NCI-H226 (cell line): ENCODE results near the gene GAL3ST1.
"Not testable (repeated sequence)": the region's sequence is repeated elsewhere in the genome, so short reads cannot be mapped to it uniquely, and the experiment has no call there.

Experiments
- DNase-seq: peaks from one replicate; pipeline ENCODE4 v3.0.0-alpha.2; 2015

The GAL3ST1 gene, protein sequence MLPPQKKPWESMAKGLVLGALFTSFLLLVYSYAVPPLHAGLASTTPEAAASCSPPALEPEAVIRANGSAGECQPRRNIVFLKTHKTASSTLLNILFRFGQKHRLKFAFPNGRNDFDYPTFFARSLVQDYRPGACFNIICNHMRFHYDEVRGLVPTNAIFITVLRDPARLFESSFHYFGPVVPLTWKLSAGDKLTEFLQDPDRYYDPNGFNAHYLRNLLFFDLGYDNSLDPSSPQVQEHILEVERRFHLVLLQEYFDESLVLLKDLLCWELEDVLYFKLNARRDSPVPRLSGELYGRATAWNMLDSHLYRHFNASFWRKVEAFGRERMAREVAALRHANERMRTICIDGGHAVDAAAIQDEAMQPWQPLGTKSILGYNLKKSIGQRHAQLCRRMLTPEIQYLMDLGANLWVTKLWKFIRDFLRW

DNA sequence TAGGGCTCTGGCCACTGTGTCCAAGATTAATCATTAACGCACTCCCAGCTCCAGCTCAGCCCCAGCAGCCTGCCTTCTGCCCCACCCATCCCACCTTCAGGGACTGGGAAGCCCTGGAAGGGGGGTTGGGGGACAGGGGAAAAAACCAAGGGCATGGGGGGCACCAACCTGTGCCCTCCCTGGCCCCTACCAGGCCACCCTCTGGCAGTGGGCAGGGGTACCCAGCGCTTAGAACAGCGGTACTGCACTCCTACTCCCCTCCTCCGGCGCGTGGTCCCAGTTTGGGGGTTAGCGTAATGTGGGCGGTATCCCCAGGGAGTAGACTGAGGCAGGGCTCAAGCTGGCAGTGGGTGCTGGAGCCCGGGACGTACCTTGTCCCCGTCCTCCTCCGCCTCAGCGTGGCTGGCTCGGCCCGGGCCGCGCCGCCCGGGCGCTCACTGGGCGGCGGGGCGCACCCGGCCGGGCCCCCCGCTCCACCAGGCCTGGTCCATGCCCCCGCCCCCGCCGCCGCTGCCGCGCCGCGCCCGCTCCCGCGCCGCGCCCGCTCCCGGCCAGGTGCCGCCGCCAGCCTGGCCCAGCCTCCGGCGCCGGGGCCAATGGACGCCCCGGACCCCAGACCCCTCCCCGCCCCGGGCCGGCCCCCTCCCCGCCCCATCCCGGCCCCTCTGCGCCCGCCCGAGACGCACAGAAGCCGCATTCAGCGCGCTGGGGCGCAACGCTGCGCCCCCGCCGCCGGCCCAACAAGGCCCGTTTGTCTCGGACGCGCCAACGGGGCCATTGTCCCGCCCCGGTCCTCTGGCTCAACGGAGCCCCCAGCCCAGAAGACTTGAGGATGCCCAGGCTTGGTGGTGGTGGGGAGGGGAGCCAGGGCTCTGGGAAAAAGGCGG, at the start of gene GAL3ST1:
TSS of gene GAL3ST1 (minus strand) at position 571 of the 887 bp plus-strand sequence. CDS start 17,273 bp downstream, outside the sequence.
- DNase-seq, result peak; percentile 19

DNA sequence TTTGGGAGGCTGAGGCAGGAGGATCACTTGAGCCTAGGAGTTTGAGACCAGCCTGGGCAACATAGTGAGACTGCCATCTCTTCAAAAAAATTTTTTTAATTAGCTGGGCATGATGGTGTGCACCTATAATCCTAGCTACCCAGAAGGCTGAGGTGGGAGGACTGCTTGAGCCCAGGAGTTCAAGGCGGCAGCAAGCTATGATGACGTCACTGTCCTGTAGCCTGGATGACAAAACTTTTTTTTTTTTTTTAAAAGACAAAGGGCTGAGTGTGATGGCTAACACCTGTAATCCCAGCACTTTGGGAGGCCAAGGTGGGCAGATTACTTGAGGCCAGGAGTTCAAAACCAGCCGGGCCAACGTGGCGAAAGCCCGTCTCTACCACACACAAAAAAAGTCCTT, 45.4 kb upstream of the GAL3ST1 start:
- not testable (repeated sequence) for DNase-seq

DNA sequence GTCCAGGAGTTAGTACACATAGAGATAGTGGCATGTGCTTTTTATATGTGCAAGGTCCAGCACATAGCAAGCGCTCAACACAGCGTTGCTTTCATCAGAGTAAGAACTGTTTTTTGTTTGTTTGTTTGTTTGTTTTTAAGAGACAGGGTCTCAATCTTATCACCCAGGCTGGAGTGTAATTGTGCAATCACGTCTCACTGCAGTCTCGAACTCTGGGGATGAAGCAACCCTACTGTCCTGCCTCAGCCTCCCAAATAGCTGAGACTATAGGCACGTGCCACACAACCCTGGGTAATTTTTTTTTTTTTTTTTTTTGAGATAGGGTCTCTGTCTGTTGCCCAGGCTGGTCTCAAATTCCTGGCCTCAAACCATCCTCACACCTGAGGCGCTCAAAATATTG, 43.4 kb upstream of the GAL3ST1 start:
- no peak for DNase-seq

DNA sequence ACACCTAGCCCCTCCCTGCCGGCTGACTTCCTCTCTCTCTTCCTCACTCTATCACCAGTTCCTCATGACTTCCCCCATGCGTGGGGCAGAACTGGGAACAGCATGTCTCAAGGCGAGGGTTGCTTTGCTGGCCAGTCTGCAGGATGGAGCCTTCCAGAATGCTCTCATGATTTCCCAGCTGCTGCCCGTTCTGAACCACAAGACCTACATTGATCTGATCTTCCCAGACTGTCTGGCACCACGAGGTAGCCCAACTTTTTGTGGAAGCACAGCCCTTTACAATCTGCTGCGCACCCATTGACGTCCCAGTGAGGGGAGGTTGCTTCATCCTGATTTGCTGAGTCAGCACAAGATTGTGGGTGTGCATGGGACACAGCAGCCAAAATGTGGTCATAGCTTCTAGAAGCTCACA, 41.1 kb upstream of the GAL3ST1 start:
- DNase-seq, result no peak

DNA sequence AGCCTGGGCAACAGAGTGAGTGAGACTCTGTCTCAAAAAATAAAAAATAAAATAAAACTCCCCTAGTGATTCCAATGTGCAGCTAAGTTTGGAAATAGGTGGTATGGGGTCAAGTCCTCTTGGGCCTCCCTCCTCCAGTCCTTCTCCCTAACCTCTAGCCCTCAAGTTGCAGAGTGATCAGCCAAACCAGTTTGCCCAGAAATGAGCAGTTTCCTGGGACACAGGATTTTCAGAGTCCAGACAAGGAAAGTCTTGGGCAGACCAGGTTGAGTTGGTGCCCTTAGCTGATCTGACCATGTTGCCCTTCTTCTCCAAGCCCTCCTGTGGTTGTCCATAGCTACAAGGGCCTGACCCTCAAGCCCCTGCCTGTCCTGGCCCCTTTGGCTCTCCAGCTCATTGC, 40.4 kb upstream of the GAL3ST1 start:
- DNase-seq, result no peak

DNA sequence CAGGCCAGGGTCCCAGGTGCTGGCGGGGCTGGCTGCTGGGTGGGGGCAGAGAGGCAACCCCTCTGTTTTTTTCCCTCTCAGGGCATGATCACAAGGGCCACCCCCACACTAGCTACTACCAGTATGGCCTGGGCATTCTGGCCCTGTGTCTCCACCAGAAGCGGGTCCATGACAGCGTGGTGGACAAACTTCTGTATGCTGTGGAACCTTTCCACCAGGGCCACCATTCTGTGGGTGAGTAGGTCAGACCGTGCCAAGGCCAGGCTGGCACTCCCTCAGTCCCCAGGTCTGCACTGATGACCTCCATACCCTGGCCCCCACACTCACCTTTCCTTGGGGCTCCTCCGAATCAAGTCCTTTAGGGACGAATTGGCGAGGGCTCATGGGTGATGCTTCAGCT, 39.8 kb upstream of the GAL3ST1 start:
- no peak for DNase-seq

DNA sequence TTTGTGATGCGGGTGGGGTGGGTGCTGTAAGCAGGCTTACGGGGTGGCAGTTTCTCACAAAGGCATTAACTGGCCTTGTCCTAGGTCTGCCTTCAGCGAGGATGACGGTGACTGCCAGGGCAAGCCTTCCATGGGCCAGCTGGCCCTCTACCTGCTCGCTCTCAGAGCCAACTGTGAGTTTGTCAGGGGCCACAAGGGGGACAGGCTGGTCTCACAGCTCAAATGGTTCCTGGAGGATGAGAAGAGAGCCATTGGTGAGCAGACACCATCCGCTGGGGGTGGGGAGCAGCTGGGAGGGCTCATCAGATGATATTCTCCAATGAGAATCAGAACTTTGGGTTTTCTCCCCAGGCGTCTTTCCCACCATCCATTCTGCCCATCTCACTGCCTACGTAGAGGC, 38.3 kb upstream of the GAL3ST1 start:
- DNase-seq, result no peak

DNA sequence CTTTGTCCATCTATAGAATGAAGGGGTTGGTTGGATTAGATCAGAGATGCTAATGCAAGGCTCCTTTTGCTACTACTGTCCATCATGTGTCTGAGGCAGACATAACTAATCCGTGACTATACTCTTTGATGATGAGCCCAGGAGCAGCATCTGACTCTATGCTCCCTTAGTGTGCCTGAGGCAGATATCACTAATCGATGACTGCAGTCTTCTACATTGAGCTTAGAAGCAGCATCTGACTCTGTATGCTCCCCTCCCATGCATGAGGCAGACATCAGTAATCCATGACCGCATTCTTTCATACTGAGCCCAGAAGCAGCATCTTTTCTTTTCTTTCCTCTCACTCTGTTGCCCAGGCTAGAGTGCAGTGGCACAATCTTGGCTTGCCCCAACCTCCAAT, 36.7 kb upstream of the GAL3ST1 start:
- peak; percentile 5 for DNase-seq

DNA sequence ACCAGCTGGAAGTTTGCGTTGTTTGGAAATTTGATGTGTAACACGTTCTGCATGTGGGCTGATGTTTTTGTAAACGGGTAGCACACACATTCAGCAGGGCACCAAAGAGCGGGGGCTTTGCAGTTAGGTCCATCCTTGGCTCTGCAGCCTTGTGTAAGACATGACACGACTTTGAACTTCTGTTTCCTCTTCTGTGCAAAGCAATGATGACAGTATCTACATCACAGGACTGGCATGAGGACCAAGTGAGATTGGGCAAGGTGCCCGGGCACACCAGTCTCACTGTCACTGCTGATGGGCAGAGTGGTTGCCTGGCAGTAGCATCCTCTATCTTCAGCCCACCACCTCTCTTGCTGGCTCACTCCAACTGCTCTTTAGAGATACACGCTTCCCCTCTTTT, 35.8 kb upstream of the GAL3ST1 start:
- DNase-seq, result no peak

DNA sequence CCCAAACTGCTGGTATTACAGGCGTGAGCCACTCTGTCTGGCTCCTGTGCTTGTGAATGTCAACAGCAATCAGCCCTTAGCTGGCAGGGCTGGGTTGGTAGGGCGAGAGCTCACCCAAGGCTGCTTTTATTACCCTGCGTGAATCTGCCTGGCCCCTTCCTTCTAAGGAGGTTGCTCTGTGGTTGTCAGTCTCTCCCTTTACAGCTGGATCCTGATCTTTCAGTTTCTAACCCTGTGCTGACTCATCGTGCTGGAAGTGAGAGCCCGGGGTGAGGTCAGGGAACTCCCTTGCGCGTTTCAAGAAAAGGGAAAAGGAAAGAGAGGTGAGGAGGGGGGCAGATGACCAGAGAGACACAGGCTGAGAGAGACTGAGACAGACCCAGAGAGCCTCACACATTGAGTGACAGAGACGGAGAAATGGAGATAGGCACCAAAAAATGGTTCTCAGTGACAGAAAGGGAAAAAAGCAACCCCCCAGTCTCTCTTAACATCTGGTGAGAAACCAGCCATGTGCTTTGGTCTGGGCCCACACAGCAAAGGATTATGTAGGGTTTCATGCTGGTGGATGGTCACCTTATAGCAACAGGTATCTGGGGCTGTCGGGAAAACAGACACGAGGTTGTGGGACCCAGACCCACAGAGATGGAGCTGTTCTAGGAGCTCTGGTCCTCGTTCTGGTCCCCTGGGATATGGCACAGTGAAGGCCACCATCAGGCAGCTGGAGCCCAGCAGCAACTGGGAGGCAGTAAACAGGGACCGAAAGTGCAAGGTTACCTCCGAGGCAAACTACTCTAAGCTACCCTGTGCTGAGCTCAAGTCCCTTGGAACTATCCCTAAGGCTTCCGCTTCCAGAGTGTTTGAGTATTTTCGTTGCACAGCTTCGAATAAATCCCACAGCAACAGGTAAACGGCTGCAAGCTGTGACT, 35.1 kb upstream of the GAL3ST1 start:
- peak; percentile 72 for DNase-seq

DNA sequence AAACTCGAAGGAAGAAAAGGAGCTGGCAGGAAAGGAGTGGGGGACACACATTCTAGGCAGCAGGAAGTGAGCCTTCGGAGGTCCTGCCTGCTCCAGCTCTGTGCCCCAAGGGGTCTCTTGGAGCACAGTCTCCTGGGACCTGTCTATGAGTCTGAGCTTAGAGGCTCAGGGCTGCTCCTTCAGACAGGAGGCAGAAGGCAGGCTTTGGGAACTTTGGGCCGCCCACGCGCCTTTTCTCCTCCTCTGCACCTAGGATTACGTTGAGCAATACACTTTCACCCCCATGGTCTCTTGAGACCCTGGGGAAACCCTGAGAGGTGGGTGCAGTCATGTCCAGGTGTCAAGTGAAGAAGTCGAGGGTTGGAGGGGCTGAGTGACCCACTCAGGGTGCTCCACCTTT, 33.5 kb upstream of the GAL3ST1 start:
- DNase-seq, result no peak

DNA sequence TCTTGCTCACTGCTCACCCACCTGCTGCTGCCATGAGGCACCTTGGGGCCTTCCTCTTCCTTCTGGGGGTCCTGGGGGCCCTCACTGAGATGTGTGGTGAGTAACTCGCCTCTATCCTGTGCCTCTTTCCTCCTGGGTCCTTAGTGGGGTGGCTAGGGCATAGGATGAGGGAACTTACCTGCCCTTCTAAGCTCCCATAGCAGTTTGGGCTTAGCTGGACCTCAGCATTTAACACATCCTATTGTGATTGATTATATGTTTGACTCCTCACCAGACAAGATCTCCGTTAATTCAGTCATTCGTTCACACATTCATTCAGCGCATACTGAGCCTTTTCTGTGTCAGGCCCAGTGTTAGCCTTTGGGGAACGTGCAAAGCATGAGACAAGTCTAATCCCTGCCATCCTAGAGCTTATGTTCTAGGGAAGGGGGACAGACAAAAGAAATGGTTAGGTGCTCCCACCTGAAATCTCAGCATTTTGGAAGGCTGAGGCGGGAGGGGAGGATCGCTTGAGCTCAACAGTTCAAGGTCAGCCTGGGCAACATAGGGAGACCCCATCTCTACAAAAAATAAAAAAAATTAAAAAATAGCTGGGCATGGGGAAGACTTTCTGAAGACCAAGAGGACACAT, 33.0 kb upstream of the GAL3ST1 start:
- DNase-seq, result no peak

DNA sequence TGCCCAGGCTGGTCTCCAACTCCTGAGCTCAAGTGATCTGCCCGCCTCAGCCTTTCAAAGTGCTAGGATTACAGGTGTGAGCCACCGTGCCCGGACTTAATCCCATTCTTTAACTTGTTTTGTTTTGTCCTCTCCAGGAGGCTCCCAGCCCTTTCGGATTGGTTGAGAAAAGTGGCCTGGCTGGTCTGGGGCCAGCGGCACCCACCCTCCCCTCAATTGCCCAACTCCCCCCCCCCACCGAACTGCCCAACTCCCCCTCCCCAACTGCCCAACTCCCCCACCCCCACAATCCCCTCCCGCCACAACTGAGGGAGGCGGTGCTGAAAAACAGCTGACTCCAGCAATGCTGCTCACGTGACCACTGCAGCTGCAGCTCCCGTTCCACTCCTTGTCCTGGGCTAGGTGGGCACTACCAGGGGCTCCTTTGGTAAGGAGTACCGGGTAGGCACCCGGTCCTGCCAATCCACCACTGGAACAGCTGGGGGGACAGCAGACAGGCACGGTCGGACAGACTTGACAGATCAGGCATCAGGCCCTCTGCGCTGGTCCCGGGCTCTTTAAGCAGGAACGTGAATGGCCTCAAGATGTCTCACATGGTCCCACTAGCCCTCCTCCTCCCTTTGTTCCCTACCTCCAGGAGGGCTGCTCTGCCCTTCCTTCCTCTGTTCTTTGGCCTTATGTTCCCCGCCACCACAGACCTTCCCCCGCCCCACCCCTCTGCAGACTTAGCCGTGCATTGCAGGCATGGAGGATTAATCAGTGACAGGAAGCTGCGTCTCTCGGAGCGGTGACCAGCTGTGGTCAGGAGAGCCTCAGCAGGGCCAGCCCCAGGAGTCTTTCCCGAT, 32.2 kb upstream of the GAL3ST1 start, which contains the start of gene TCN2:
TSS of gene TCN2 (plus strand) at position 720 of the 845 bp plus-strand sequence. CDS start 158 bp downstream, outside the sequence.
- DNase-seq, result no peak

DNA sequence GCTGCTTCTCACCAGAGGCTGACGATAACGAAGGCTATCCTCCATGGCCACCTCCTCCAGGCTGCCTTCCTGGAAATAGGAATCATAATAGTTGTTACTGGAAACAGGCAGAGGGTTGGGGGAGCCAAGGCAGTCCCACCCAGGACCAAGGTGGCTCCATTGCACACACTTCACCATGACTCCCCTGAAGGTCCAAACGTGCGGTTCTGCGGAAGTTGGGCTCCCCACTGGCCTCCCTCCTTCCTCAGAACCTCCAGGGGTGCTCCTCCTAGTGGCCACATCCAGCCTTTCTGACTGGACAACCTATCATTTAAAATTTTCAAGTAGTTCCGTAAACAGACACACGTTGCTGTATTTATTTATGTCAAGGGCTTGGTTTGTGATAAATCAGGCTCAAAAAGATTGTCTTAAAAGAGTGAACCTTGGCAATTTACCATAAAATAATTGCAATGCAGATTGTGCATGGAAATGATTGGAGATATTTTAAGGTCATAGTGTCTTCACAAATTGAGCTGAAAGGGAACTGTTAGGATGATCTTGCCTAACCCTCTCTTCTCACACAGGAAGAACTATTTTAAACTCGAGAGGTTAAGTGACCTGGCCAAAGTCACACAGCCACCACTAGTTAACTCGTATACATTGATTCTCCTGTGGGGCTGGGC, 31.1 kb upstream of the GAL3ST1 start:
- peak; percentile 3 for DNase-seq

DNA sequence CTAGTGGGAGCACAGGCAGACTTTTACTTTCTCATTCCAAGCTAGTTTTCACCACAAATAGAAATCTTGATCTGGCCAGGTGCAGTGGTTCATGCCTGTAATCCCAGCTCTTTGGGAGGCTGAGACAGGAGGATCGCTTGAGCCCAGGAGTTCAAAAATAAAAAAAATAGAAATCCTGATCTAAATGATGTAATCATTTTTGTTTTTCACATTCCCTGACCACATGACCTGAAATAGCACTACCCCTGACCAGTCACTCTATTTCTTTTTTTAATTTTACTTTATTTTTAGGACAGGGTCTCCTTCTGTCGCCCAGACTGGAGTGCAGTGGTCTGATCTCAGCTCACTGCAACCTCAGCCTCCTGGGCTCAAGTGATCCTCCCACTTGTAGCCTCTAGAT, 30.3 kb upstream of the GAL3ST1 start:
- no peak for DNase-seq

DNA sequence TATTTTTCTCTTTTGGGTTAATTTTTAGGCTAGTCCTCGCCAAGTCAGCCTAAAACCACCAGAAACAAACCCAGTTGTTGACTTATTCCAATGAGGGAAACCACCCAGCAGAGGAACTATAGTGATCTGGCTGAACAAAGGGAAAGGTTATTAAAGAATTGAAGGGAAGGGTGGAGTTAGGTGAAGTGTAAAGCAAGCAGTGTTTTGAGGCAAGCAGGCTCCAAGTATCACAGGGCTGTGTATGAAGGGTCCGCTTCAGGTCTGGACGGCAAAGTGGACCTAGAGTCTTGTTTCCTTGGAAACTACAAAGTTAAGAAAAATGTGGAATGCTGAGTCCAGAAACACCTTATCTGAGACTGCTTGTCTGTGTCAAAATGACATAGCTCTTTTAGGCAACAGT, 29.3 kb upstream of the GAL3ST1 start:
- no peak for DNase-seq

DNA sequence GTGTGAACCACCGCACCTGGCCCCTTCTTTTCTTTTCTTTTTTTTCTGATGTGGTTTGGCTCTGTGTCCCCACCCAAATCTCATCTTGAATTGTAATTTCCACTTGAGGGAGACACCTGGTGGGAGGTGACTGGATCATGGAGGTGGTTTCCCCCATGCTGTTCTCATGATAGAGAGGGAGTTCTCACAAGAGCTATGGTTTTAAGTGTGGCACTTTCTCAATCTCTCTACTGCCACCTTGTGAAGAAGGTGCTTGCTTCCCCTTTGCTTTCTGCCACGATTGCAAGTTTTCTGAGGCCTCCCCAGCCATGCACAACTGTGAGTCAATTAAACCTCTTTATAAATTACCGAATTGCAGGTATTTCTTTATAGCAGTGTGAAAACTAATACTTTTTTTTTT, 27.6 kb upstream of the GAL3ST1 start:
- DNase-seq, result no peak

DNA sequence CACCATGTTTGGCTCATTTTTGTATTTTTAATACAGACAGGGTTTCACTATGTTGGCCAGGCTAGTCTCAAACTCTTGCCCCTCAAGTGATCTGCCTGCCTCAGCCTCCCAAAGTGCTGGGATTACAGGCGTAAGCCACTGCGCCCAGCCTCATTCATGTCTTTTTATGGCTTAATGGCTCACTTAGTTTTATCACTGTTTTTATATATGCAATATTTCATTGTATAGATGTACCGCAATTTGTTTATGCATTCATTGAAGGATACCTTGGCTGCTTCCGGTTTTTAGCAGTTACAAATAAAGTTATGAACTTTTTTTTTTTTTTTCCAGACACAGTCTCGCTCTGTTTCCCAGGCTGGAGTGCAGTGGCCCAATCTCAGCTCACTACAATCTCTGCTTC, 27.0 kb upstream of the GAL3ST1 start:
- DNase-seq, result no peak

DNA sequence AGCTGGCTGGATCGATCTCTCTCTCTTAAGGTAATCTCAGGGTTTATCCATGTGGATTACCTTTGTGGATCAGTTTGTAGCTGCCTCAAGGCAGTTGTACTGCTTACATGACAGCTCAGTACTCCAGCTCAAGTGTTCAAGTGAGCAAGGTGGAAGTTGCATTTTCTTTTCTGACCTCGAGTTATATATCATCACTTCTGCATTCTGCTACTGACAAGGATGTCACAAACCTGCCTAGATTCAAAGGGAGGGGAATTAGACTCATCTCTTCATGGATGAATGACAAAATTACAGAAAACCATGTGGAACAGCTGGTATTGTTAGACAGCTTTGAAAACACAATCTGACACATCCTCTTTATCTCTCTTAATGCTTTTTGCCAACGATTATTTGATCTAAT, 26.5 kb upstream of the GAL3ST1 start:
- no peak for DNase-seq

DNA sequence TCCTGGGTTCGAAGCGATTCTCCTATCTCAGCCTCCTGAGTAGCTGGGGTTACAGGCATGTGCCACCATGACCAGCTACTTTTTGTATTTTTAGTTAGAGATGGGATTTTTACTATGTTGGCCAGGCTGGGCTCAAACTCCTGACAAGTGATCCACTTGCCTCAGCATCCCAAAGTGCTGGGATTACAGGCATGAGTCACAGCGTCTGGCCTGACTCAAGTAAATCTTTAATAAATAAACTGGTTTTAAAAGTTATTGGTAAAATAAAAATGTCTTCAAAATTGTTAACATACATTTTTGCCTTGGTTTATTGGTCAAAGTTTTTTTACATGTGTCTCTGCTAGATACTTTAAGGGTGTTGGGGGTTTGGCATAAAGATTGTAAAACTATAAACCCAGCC, 24.5 kb upstream of the GAL3ST1 start:
- DNase-seq, result no peak

DNA sequence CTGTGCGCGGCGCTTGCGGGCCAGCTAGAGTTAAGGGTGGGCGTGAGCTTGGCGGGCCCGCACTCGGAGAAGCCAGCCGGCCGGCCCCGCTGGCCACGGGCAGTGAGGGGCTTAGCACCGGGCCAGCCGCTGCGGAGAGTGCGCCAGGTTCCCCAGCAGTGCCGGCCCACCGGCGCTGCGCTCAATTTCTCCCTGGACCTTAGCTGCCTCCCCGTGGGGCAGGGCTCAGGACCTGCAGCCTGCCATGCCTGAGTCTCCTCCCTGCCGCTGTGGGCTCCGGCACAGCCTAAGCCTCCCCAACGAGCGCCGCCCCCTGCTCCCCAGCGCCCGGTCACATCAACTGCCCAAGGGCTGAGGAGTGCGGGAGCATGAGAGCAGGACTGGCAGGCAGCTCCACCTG, 22.4 kb upstream of the GAL3ST1 start:
- DNase-seq, result no peak
